GM23248 (cell line): ENCODE data around the gene LYRM1. TPM values are rescaled to one million over a fixed set of nuclear protein-coding genes. Genes with fewer than 3 reads are reported as not detected.
A peak's percentile ranks its signal among the peaks of the same experiment; 100 is the strongest.
"Not testable (repeated sequence)": the region's sequence is repeated elsewhere in the genome, so short reads cannot be mapped to it uniquely, and the experiment has no call there.

Experiments used
- DNase-seq: peaks from one replicate; pipeline ENCODE4 v3.0.0-alpha.2; 2015
- H2AFZ ChIP-seq: fragments of 200-600 bp; sonication (generic); 2 replicates; pipeline ENCODE4 v1.6.1; 2016; ENCODE audit warnings: antibody characterized with exemption
- H3F3A ChIP-seq: fragments of 200-600 bp; sonication (generic); 2 replicates; pipeline ENCODE4 v1.6.1; 2016; ENCODE audit warnings: mild to moderate bottlenecking, antibody characterized with exemption, mixed run types; ENCODE audit not compliant: insufficient read depth
- H3K27ac ChIP-seq: fragments of 200-600 bp; sonication (generic); 2 replicates; pipeline ENCODE4 v1.5.1; 2016; ENCODE audit warnings: mild to moderate bottlenecking
- H3K27me3 ChIP-seq: fragments of 200-600 bp; sonication (generic); replicated peaks from 2 replicates; pipeline ENCODE4 v1.6.1; 2016; ENCODE audit warnings: mild to moderate bottlenecking; ENCODE audit not compliant: insufficient read depth
- H3K36me3 ChIP-seq: fragments of 200-600 bp; sonication (generic); 2 replicates; pipeline ENCODE4 v1.6.1; 2016; ENCODE audit warnings: low read depth, mild to moderate bottlenecking
- H3K4me1 ChIP-seq: fragments of 200-600 bp; sonication (generic); 2 replicates; pipeline ENCODE4 v1.6.1; 2016; ENCODE audit warnings: mild to moderate bottlenecking; ENCODE audit not compliant: insufficient read depth
- H3K4me2 ChIP-seq: fragments of 200-600 bp; sonication (generic); one replicate; pipeline ENCODE4 v1.6.1; 2016; ENCODE audit warnings: mild to moderate bottlenecking; ENCODE audit not compliant: unreplicated experiment
- H3K4me3 ChIP-seq: fragments of 200-600 bp; sonication (generic); 2 replicates; pipeline ENCODE4 v1.5.1; 2016; ENCODE audit warnings: mild to moderate bottlenecking
- H3K79me2 ChIP-seq: fragments of 200-600 bp; sonication (generic); 2 replicates; pipeline ENCODE4 v1.6.1; 2016; ENCODE audit warnings: mild to moderate bottlenecking; ENCODE audit not compliant: insufficient read depth
- H3K9ac ChIP-seq: fragments of 200-600 bp; sonication (generic); 2 replicates; pipeline ENCODE4 v1.6.1; 2016; ENCODE audit warnings: mild to moderate bottlenecking
- H3K9me2 ChIP-seq: fragments of 200-600 bp; sonication (generic); 2 replicates; pipeline ENCODE4 v1.6.1; 2016; ENCODE audit warnings: mixed run types, mild to moderate bottlenecking, moderate library complexity; ENCODE audit not compliant: insufficient read depth
- H3K9me3 ChIP-seq: fragments of 200-600 bp; sonication (generic); one replicate; pipeline ENCODE4 v1.6.1; 2017; ENCODE audit warnings: low read depth
- H4K20me1 ChIP-seq: fragments of 200-600 bp; sonication (generic); 2 replicates; pipeline ENCODE4 v1.6.0; 2016; ENCODE audit not compliant: insufficient read depth
- EZH2 ChIP-seq: fragments of 200-600 bp; sonication (generic); IDR thresholded peaks from 2 replicates; pipeline ENCODE4 v1.6.1; 2018; ENCODE audit warnings: antibody characterized with exemption, mild to moderate bottlenecking; ENCODE audit not compliant: insufficient read depth, poor library complexity, severe bottlenecking
- EZH2phosphoT487 ChIP-seq: fragments of 200-600 bp; sonication (generic); IDR thresholded peaks from 2 replicates; pipeline ENCODE4 v1.6.1; 2018; ENCODE audit warnings: antibody characterized with exemption, moderate library complexity, mild to moderate bottlenecking, low read depth; ENCODE audit not compliant: insufficient read depth
- WGBS, 2 experiments: methylation state at CpG; one replicate each; pipeline ENCODE4 v1.1.6; 2015 to 2017; ENCODE audit warnings: low lambda C conversion rate in 2 of 2, low coverage in 1 of 2; ENCODE audit errors: missing lambda C conversion rate in 2 of 2; 5-methylcytosine and 5-hydroxymethylcytosine counted together
- in situ Hi-C: fragments of 300-500 bp; cut with MboI; formaldehyde crosslinking; loops from 2 replicates; pipeline ENCODE4 v1.15.0; 2020
- polyA plus RNA-seq: library from polyadenylated mRNA; unstranded; fragments of >200 nt; fragmentation: Nextera tagmentation; extraction: Ambion mirVana; gene quantifications from 2 replicates; pipeline ENCODE4 v1.2.1, GENCODE V29; 2016
- total RNA-seq: library from RNA; depleted of rRNA; stranded (reverse); fragments of >200 nt; shearing (Covaris generic); gene quantifications from 2 replicates; pipeline ENCODE4 v1.2.3, GENCODE V29; 2014

The LYRM1 gene
- total and polyA plus RNA-seq, 2 experiments from 2014 or later, result 32.1 to 40.9 TPM

DNA sequence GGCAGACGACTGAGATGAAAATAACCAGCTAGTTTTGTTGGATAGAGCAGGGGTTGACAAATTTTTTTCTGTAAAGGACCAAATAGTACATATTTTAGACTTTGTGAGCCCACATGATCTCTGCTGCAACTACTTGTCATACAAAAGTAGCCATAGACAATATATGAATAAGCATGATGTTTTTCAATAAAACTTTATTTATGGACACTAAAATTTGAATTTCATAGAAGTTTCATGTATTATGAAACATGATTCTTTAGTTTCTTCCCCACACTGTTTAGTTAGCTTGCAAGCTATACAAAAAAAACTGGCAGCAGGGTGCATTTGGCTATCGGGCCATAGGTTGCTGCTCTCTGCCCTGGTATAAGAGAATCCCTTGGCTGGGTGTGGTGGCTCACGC is 56.6 kb downstream of the LYRM1 start:
- in situ Hi-C loops, result no loop called here
- Histone ChIP-seq H3K4me2 (no peak overlapping the region), H3K4me3 (no peak overlapping the region), H3K36me3 (no peaks in the 10 kb centered on the region), H3K79me2 (no peaks in the 10 kb centered on the region), H3K4me1 (no peaks in the 10 kb centered on the region), H3F3A (no peaks in the 10 kb centered on the region), H2AFZ (no peak overlapping the region), H3K9ac (no peak overlapping the region), H4K20me1 (no peaks in the 10 kb centered on the region), H3K9me3 (no peaks in the 10 kb centered on the region), H3K27me3 (no peaks in the 10 kb centered on the region), H3K9me2 (no peaks in the 10 kb centered on the region), H3K27ac (no peak overlapping the region)
- 57 to 66% methylated on average over 3 of the region's 3 CpGs for WGBS, 2 experiments
- DNase-seq, result no peak
- TF ChIP-seq EZH2 (no peak), EZH2phosphoT487 (no peak)

DNA sequence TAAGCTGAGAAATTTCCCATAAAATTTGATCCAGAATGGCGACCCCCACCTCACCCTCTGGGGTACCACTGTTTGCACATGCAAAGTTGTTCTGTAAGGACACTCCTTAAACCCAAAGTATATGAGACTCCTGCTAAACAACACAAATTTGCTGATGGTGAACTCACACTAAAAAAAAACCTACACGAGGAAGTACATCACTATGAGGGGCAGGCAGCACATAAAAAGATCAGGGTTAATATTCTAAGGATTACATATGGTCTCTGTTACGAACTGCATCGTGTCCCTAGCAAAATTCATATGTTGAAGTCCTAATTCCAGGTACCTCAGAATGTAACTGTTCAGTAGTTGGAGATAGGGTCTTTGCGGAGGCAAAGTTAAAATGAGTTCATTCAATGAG is 60.3 kb downstream of the LYRM1 start:
- H3F3A ChIP-seq, result no peaks in the 10 kb centered on the region
- in situ Hi-C loops, result no loop called here
- no peak overlapping the region for H3K9ac ChIP-seq
- no peak for TF ChIP-seq EZH2phosphoT487
- TF ChIP-seq EZH2, result no peak
- H4K20me1 ChIP-seq, result no peaks in the 10 kb centered on the region
- H3K4me1 ChIP-seq, result no peaks in the 10 kb centered on the region
- no peak overlapping the region for H3K4me2 ChIP-seq
- no peak overlapping the region for H3K4me3 ChIP-seq
- no peaks in the 10 kb centered on the region for H3K27me3 ChIP-seq
- WGBS, 2 experiments, result 48 to 49% methylated on average over 5 of the region's 5 CpGs
- no peak overlapping the region for H2AFZ ChIP-seq
- H3K79me2 ChIP-seq, result no peaks in the 10 kb centered on the region
- DNase-seq, result no peak
- no peak overlapping the region for H3K27ac ChIP-seq
- no peaks in the 10 kb centered on the region for H3K9me2 ChIP-seq
- H3K36me3 ChIP-seq, result no peaks in the 10 kb centered on the region
- no peaks in the 10 kb centered on the region for H3K9me3 ChIP-seq

DNA sequence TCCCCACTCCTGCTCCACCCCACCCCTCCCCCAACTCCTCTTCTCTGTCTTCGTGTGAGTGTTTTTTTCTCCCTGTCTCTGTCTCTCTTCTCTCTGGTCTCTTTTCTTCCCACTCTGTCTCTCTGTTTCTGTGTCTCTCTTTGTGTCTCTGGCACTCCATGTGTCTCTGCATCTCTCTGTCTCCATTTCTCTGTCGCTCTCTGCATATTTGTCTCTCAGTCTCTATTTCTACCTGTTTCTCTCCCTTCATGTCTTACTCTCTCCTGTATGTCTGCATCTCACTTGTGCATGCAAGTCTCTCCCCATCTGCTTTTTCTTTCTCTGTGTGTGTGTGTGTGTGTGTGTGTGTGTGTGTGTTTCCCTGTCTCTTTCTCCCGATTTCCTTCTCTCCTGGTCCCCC is 68.2 kb downstream of the LYRM1 start:
- Histone ChIP-seq H3K79me2 (no peaks in the 10 kb centered on the region), H3K9ac (no peak overlapping the region), H3F3A (no peaks in the 10 kb centered on the region), H3K27ac (no peak overlapping the region), H3K4me2 (no peak overlapping the region), H2AFZ (no peak overlapping the region), H3K4me1 (no peaks in the 10 kb centered on the region), H3K9me2 (no peaks in the 10 kb centered on the region), H4K20me1 (no peaks in the 10 kb centered on the region), H3K4me3 (no peak overlapping the region), H3K9me3 (no peaks in the 10 kb centered on the region), H3K36me3 (no peaks in the 10 kb centered on the region), H3K27me3 (no peaks in the 10 kb centered on the region)
- no peak for TF ChIP-seq EZH2
- no peak for TF ChIP-seq EZH2phosphoT487
- no peak for DNase-seq
- in situ Hi-C loops, result no loop called here
- 46 to 60% methylated on average over 2 to 3 of the region's 3 CpGs for WGBS, 2 experiments

DNA sequence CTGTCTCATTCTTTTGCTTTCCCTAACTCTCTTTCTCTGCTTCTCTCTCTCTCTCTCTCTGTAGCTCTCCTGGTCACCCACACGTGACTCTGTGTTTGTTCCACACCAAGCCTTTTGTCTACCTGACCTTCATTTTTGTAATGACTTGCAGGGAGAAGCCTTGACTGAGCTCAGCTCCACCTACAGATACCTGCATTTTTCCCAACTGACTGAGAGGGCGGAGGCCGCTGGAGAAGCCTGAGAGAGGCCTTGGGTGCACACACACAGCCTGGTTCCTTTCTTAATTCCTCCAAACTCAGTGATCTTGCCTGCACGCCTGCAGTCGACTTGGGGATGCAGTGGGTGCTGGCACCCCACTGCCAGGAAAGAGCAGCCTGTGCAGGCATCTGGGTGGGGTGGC is 68.8 kb downstream of the LYRM1 start:
- H3K9me2 ChIP-seq, result no peaks in the 10 kb centered on the region
- H2AFZ ChIP-seq, result no peak overlapping the region
- no peak for TF ChIP-seq EZH2phosphoT487
- TF ChIP-seq EZH2, result no peak
- 59 to 60% methylated on average over 5 of the region's 5 CpGs for WGBS, 2 experiments
- H3K9me3 ChIP-seq, result no peaks in the 10 kb centered on the region
- in situ Hi-C loops, result no loop called here
- H3K27me3 ChIP-seq, result no peaks in the 10 kb centered on the region
- H3K79me2 ChIP-seq, result no peaks in the 10 kb centered on the region
- H3K4me3 ChIP-seq, result no peak overlapping the region
- no peaks in the 10 kb centered on the region for H3K4me1 ChIP-seq
- H3K4me2 ChIP-seq, result no peak overlapping the region
- no peak overlapping the region for H3K9ac ChIP-seq
- no peaks in the 10 kb centered on the region for H4K20me1 ChIP-seq
- H3K27ac ChIP-seq, result no peak overlapping the region
- no peaks in the 10 kb centered on the region for H3F3A ChIP-seq
- DNase-seq, result no peak
- no peaks in the 10 kb centered on the region for H3K36me3 ChIP-seq

DNA sequence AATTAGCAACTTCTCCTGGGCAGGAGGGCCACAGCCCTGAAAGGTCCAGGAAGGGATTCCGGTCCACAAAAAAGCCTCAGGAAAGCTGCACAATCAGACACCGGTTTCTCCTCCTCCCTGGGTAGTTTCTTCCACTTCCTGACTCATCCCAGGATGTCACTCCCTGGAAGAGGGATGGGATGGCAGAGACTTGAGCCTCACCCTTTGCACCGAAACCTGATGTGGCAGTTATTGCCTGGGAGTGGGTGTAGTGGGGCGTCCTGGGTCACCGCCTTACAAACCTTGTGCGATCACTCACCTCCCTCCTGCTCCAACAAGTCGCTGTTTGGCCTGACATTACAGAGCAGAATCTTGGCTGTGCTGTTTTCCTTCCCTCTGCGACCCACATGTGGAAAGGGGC is 70.8 kb downstream of the LYRM1 start:
- Histone ChIP-seq H3K4me1 (no peaks in the 10 kb centered on the region), H3K9me2 (no peaks in the 10 kb centered on the region), H3K4me2 (no peak overlapping the region), H2AFZ (no peak overlapping the region), H4K20me1 (no peaks in the 10 kb centered on the region), H3K4me3 (no peak overlapping the region), H3K36me3 (no peaks in the 10 kb centered on the region), H3K9ac (no peak overlapping the region), H3K27me3 (no peaks in the 10 kb centered on the region), H3K27ac (no peak overlapping the region), H3F3A (no peaks in the 10 kb centered on the region), H3K9me3 (no peaks in the 10 kb centered on the region), H3K79me2 (no peaks in the 10 kb centered on the region)
- TF ChIP-seq EZH2phosphoT487 (no peak), EZH2 (no peak)
- DNase-seq, result peak; percentile 2
- 64 to 65% methylated on average over 8 of the region's 8 CpGs for WGBS, 2 experiments
- in situ Hi-C loops, result no loop called here

DNA sequence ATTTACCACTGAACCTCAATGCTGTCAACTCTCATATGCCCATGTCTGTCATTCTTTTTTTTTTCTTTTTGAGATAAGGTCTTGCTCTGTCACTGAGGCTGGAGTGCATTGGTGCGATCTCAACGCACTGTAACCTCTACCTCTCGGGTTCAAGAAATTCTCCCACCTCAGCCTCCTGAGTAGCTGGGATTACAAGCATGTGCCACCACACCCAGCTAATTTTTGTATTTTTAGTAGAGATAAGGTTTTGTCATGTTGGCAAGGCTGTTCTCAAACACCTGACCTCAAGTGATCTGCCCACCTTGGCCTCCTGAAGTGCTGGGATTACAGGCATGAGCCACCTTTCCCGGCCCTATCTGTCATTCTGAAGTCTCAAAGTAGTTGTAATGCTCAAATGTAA is 72.6 kb downstream of the LYRM1 start:
- 70 to 73% methylated on average over 4 of the region's 4 CpGs for WGBS, 2 experiments
- H3F3A ChIP-seq, H3K9ac ChIP-seq, H3K27ac ChIP-seq, H3K9me2 ChIP-seq, H3K36me3 ChIP-seq, H3K27me3 ChIP-seq, H3K9me3 ChIP-seq, H3K79me2 ChIP-seq, H4K20me1 ChIP-seq, in situ Hi-C loops, H3K4me1 ChIP-seq, H3K4me3 ChIP-seq, H2AFZ ChIP-seq, DNase-seq, H3K4me2 ChIP-seq: not testable (repeated sequence)
